ENCODE measurements around the gene SYNM. TPM values are rescaled to one million over a fixed set of nuclear protein-coding genes. Genes with fewer than 3 reads are reported as not detected.

The SYNM gene
- total and polyA plus RNA-seq, 2 of the 8 experiments (the other 6 are each of a cell fraction or from before 2014, with no cell fraction given), result 0.89 to 2.0 TPM

DNA sequence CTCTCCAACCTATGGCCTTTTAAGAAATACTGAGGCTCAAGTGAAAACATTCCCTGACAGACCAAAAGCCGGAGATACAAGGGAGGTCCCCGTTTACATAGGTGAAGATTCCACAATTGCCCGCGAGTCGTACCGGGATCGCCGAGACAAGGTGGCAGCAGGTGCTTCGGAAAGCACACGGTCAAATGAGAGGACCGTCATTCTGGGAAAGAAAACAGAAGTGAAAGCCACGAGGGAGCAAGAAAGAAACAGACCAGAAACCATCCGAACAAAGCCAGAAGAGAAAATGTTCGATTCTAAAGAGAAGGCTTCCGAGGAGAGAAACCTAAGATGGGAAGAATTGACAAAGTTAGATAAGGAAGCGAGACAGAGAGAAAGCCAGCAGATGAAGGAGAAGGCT lies 24.8 kb downstream of the SYNM start (continued):
- TF ChIP-seq KDM5A (IDR thresholded peaks at IDR 0.05; ENCODE audit: low read length), result no peak
